CD4-positive, alpha-beta memory T cell (primary cell): ENCODE measurements around the gene NRXN2. TPM values are rescaled to one million over a fixed set of nuclear protein-coding genes. Genes with fewer than 3 reads are reported as not detected.
"Not testable (repeated sequence)": the region's sequence is repeated elsewhere in the genome, so short reads cannot be mapped to it uniquely, and the experiment has no call there.

Experiments
- CTCF ChIA-PET: fragments of 350-600 bp; sonication (Branson Sonifier 250); formaldehyde crosslinking; loops from one replicate; lab custom pipeline; 2021; ENCODE audit warnings: inconsistent platforms; ENCODE audit not compliant: partially characterized antibody; lab: Charles Lee
- POLR2A ChIA-PET: fragments of 350-600 bp; sonication (Branson Sonifier 250); formaldehyde crosslinking; loops from one replicate; lab custom pipeline; 2021; ENCODE audit not compliant: partially characterized antibody; lab: Charles Lee
- DNase-seq, 5 donors: peaks; one replicate each; pipeline versions ENCODE4 v3.0.0 to v3.0.0-alpha.2; 2020 to 2022; ENCODE audit warnings: mixed read lengths in 1 of 5
- H3K27ac ChIP-seq: one replicate; pipeline ENCODE4 v1.7.0; 2013; ENCODE audit warnings: low read depth, low read length
- H3K27me3 ChIP-seq: 2 replicates; pipeline ENCODE4 v1.7.0; 2013; ENCODE audit warnings: mild to moderate bottlenecking, low read length, moderate library complexity; ENCODE audit not compliant: insufficient read depth
- H3K36me3 ChIP-seq: 2 replicates; pipeline ENCODE4 v1.7.0; 2013; ENCODE audit warnings: mild to moderate bottlenecking, low read length, moderate library complexity; ENCODE audit not compliant: insufficient read depth
- H3K4me1 ChIP-seq: 2 replicates; pipeline ENCODE4 v1.7.0; 2013; ENCODE audit warnings: mild to moderate bottlenecking, low read length, moderate library complexity; ENCODE audit not compliant: insufficient read depth
- H3K4me3 ChIP-seq, 2 donors: one replicate each; pipeline ENCODE4 v1.7.0; 2013; ENCODE audit warnings: low read length in 2 of 2, mild to moderate bottlenecking in 1 of 2
- H3K9me3 ChIP-seq, 2 donors: one replicate each; pipeline ENCODE4 v1.7.0; 2013; ENCODE audit warnings: low read length in 2 of 2, control low read depth in 1 of 2; ENCODE audit not compliant: control insufficient read depth in 1 of 2
- H3K27ac Mint-ChIP-seq, 7 donors: one replicate each; pipeline ENCODE4 v1.8.0; 2020 to 2021; ENCODE audit warnings: mixed read lengths in 7 of 7, mild to moderate bottlenecking in 6 of 7, inconsistent platforms in 3 of 7, moderate library complexity in 3 of 7
- H3K27me3 Mint-ChIP-seq, 2 donors: one replicate each; pipeline ENCODE4 v1.8.0; 2020 to 2021; ENCODE audit warnings: mixed read lengths in 2 of 2
- H3K36me3 Mint-ChIP-seq, 2 donors: one replicate each; pipeline ENCODE4 v1.8.0; 2020 to 2021; ENCODE audit warnings: mixed read lengths in 2 of 2, inconsistent platforms in 1 of 2, mild to moderate bottlenecking in 1 of 2
- H3K4me1 Mint-ChIP-seq, 4 donors: one replicate each; pipeline ENCODE4 v1.8.0; 2020 to 2021; ENCODE audit warnings: mixed read lengths in 4 of 4, mild to moderate bottlenecking in 1 of 4
- H3K4me3 Mint-ChIP-seq, 8 donors: one replicate each; pipeline ENCODE4 v1.8.0; 2020 to 2021; ENCODE audit warnings: mixed read lengths in 8 of 8, mild to moderate bottlenecking in 7 of 8, moderate library complexity in 6 of 8, inconsistent platforms in 3 of 8
- H3K9me3 Mint-ChIP-seq, 8 donors: one replicate each; pipeline ENCODE4 v1.8.0; 2020 to 2021; ENCODE audit warnings: mixed read lengths in 8 of 8, mild to moderate bottlenecking in 5 of 8, inconsistent platforms in 3 of 8, moderate library complexity in 1 of 8
- intact Hi-C: fragments of 100-400 bp; cut with micrococcal nuclease; formaldehyde crosslinking; loops from one replicate; pipeline ENCODE4 v1.15.1; 2023
- polyA plus RNA-seq, 2 donors: library from polyadenylated mRNA; unstranded; fragments of 300-500 nt; fragmentation: Illumina TruSeq; gene quantifications; one replicate each; pipeline ENCODE4 v1.2.3, GENCODE V29; 2021
- total RNA-seq, 2 experiments: library from RNA; stranded (reverse); gene quantifications; one replicate each; pipeline ENCODE4 v1.2.3, GENCODE V29; 2021

Gene NRXN2
- total and polyA plus RNA-seq, 4 experiments from 2014 or later = 0.30 TPM; not detected in 3

GRCh38 chr11:64561429-64561828, 161.6 kb downstream of the NRXN2 start:
- H3K27ac ChIP-seq, intact Hi-C loops, H3K36me3 ChIP-seq, H3K27me3 Mint-ChIP-seq, H3K4me3 Mint-ChIP-seq, H3K4me1 Mint-ChIP-seq, H3K27me3 ChIP-seq, DNase-seq, CTCF ChIA-PET, H3K9me3 Mint-ChIP-seq, H3K4me1 ChIP-seq, H3K27ac Mint-ChIP-seq, POLR2A ChIA-PET, H3K36me3 Mint-ChIP-seq, H3K4me3 ChIP-seq, H3K9me3 ChIP-seq: not testable (repeated sequence)

DNA sequence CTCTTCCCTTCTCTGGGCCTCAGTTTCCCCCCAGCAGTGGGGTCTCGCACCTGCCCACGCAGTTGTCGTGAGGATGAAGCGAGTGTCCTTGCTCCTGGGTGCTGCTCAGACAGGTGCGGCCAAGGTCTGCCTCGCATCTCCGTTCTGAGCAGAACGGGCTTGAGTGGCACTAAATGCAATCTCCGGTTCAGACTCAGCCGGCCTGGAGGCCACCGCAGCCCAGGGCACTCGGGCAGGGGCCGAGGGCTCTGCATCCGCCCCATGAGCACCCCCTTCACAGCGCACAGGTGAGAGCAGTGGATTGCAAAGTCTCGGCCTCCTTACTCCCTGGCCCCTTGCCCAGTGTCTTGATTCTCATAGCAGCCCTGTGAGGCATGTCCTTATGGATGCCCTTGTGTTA, 162.1 kb downstream of the NRXN2 start:
- no peaks in the 10 kb centered on the region for H3K4me1 ChIP-seq
- no peaks in the 10 kb centered on the region for H3K9me3 ChIP-seq
- no peaks in the 10 kb centered on the region for H3K4me1 Mint-ChIP-seq
- H3K9me3 Mint-ChIP-seq = no peaks in the 10 kb centered on the region
- no peak overlapping the region for H3K4me3 Mint-ChIP-seq
- peaks cover 1 to 9% of the 10 kb centered on the region in 2 donors for H3K27me3 Mint-ChIP-seq
- H3K27me3 ChIP-seq = no peaks in the 10 kb centered on the region
- CTCF ChIA-PET = no interaction called here
- intact Hi-C loops = no loop called here
- H3K36me3 Mint-ChIP-seq = no peaks in the 10 kb centered on the region
- no peak overlapping the region for H3K27ac ChIP-seq
- H3K4me3 ChIP-seq = no peak overlapping the region
- POLR2A ChIA-PET = no interaction called here
- no peaks in the 10 kb centered on the region for H3K36me3 ChIP-seq
- H3K27ac Mint-ChIP-seq = no peak overlapping the region
- DNase-seq = no peak

DNA sequence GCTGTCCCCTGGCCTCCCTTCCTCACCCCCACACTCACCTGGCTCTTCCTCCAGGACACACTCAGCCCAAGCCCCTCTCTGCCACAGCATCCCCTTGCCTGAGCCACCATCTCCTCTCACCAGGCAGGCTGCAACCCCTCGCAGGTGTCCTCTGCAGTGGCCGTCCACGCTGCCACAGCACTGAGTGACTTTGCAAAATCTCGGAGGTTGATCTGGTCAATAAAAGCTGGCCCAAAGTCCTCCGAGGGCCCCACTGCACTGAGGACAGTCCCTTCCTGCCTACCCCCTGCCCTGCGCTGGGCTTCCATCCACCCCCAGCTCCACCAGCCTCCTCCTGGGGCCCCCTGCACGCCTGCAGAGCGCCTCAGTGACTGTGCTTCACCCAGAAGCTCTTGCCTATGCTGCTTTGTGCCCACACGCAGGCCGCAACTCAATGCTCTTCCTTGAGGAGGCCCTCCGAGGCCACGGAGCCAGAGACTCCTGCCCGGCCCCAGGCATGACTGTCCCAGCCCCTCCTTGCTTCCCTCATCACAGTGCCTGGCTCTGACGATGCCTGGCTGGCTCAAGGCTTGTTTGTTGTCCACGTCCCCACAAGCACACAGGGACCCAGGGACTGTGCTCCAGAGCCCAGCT, 162.7 kb downstream of the NRXN2 start:
- H3K9me3 Mint-ChIP-seq = no peaks in the 10 kb centered on the region
- Histone ChIP-seq H3K4me1 (no peaks in the 10 kb centered on the region), H3K27me3 (no peaks in the 10 kb centered on the region), H3K9me3 (no peaks in the 10 kb centered on the region), H3K4me3 (no peak overlapping the region), H3K36me3 (no peaks in the 10 kb centered on the region), H3K27ac (no peak overlapping the region)
- no peaks in the 10 kb centered on the region for H3K36me3 Mint-ChIP-seq
- POLR2A ChIA-PET = no interaction called here
- intact Hi-C loops = no loop called here
- H3K4me3 Mint-ChIP-seq = no peak overlapping the region
- peaks cover 1 to 9% of the 10 kb centered on the region in 2 donors for H3K27me3 Mint-ChIP-seq
- H3K4me1 Mint-ChIP-seq = no peaks in the 10 kb centered on the region
- no peak for DNase-seq
- CTCF ChIA-PET = no interaction called here
- H3K27ac Mint-ChIP-seq = no peak overlapping the region

GRCh38 chr11:64559351-64560138, 163.5 kb downstream of the NRXN2 start:
- H3K9me3 ChIP-seq = no peaks in the 10 kb centered on the region
- no peak overlapping the region for H3K27ac ChIP-seq
- Mint-ChIP-seq H3K36me3 (no peaks in the 10 kb centered on the region), H3K9me3 (no peaks in the 10 kb centered on the region), H3K27ac (no peak overlapping the region), H3K4me1 (no peaks in the 10 kb centered on the region), H3K27me3 (peaks cover under 1 to 9% of the 10 kb centered on the region in 2 donors), H3K4me3 (no peak overlapping the region)
- H3K27me3 ChIP-seq = no peaks in the 10 kb centered on the region
- no peaks in the 10 kb centered on the region for H3K4me1 ChIP-seq
- CTCF ChIA-PET = no interaction called here
- H3K4me3 ChIP-seq = no peak overlapping the region
- no peak for DNase-seq
- POLR2A ChIA-PET = no interaction called here
- no peaks in the 10 kb centered on the region for H3K36me3 ChIP-seq
- intact Hi-C loops = no loop called here

GRCh38 chr11:64558869-64559268, 164.1 kb downstream of the NRXN2 start:
- CTCF ChIA-PET = no interaction called here
- H3K4me1 Mint-ChIP-seq = no peaks in the 10 kb centered on the region
- no peak for DNase-seq

DNA sequence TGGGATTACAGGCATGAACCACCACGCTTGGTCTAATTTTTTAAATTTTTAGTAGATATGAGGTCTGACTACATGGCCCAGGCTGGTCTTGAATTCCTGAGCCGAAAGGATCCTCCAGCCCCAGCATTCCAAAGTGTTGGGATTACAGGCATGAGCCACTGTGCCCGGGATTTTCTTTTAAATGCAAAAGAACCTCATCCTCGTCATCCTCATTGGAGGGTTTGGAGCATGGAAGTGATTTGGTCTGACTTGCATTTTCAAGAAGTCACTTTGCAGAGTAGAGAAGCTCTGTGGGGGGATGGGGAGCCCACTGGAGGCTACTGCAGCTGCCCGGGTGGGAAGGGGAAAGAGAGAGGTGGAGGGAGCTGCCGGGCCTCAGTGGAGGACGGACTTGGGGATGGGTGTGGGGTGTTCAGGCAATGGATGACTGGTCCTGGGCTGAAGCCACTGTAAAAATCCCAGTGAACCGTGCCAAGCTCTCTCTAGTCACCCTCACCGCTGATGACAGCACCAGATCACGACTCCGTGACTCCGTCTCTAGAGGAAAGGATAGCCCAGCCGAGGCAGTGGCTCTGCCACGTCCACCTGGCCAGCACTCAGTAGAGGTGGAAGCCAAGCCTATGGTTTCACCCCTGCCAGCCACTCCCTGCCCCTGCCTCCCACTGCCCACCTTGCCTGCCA, 164.8 kb downstream of the NRXN2 start:
- Mint-ChIP-seq H3K4me3 (no peak overlapping the region), H3K27me3 (peaks cover 0 to 9% of the 10 kb centered on the region in 2 donors), H3K4me1 (no peaks in the 10 kb centered on the region), H3K36me3 (no peaks in the 10 kb centered on the region), H3K27ac (no peak overlapping the region), H3K9me3 (no peaks in the 10 kb centered on the region)
- H3K4me1 ChIP-seq = no peaks in the 10 kb centered on the region
- POLR2A ChIA-PET = interaction anchor here (0.7 kb wide), 1 partner anchor 442 kb away, joined by 3 read pairs; no protein-coding TSS in a partner anchor
- DNase-seq = no peak
- CTCF ChIA-PET = no interaction called here
- intact Hi-C loops = no loop called here
- H3K36me3 ChIP-seq = no peaks in the 10 kb centered on the region
- no peaks in the 10 kb centered on the region for H3K27me3 ChIP-seq
- H3K4me3 ChIP-seq = no peak overlapping the region
- H3K9me3 ChIP-seq = no peaks in the 10 kb centered on the region
- no peak overlapping the region for H3K27ac ChIP-seq

More at GRCh38 chr11:64558869-64559268, 164.1 kb downstream of the NRXN2 start:
- H3K9me3 ChIP-seq = no peaks in the 10 kb centered on the region
- no peak overlapping the region for H3K27ac ChIP-seq
- no peaks in the 10 kb centered on the region for H3K4me1 ChIP-seq
- H3K36me3 Mint-ChIP-seq = no peaks in the 10 kb centered on the region
- H3K36me3 ChIP-seq = no peaks in the 10 kb centered on the region
- intact Hi-C loops = no loop called here
- no peak overlapping the region for H3K27ac Mint-ChIP-seq
- H3K9me3 Mint-ChIP-seq = no peaks in the 10 kb centered on the region
- POLR2A ChIA-PET = no interaction called here
- no peaks in the 10 kb centered on the region for H3K27me3 ChIP-seq
- H3K4me3 Mint-ChIP-seq = no peak overlapping the region
- no peak overlapping the region for H3K4me3 ChIP-seq
- peaks cover 0 to 9% of the 10 kb centered on the region in 2 donors for H3K27me3 Mint-ChIP-seq

DNA sequence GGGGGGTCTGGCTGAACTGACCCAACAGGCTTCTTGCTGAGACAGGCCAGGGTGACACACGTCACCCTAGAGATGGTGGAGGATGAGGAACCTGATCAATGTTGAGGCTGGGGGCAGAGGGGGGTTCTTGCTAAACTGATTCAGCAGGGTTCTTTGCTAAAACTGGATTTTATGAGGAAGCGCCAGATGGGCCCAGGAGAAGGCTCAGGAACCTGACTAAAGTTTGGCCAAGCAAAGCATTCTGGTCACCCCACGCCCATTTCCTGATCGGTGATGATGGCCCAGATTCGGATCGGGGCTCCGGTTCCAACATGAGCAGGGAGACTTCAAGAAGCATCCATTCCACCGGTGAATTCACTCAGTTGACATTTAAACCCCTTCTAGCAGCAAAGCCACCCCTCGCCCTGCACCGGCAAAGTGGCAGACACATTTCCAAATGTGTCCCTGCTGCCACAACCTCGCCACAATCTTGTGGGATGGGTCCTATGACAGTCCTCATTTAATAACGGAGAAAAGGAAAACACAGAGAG, 166.2 kb downstream of the NRXN2 start:
- POLR2A ChIA-PET = no interaction called here
- no peaks in the 10 kb centered on the region for H3K4me1 Mint-ChIP-seq
- H3K27me3 ChIP-seq = no peaks in the 10 kb centered on the region
- CTCF ChIA-PET = no interaction called here
- peaks cover 0 to 9% of the 10 kb centered on the region in 2 donors for H3K27me3 Mint-ChIP-seq
- intact Hi-C loops = no loop called here
- H3K27ac ChIP-seq = no peak overlapping the region
- H3K36me3 ChIP-seq = no peaks in the 10 kb centered on the region
- no peaks in the 10 kb centered on the region for H3K4me1 ChIP-seq
- no peaks in the 10 kb centered on the region for H3K9me3 ChIP-seq
- no peaks in the 10 kb centered on the region for H3K36me3 Mint-ChIP-seq
- no peak overlapping the region for H3K4me3 Mint-ChIP-seq
- no peak overlapping the region for H3K4me3 ChIP-seq
- DNase-seq = no peak
- no peak overlapping the region for H3K27ac Mint-ChIP-seq
- no peaks in the 10 kb centered on the region for H3K9me3 Mint-ChIP-seq
